HG02973 (cell line): Measurements from ENCODE around the gene PTGES3.
"Not testable (repeated sequence)": the region's sequence is repeated elsewhere in the genome, so short reads cannot be mapped to it uniquely, and the experiment has no call there.

Experiments used
- ATAC-seq: cut with Tn5 transposase; IDR thresholded peaks from one replicate; pipeline ENCODE4 v1.9.1; 2021; ENCODE audit warnings: moderate library complexity; ENCODE audit not compliant: unreplicated experiment

The PTGES3 gene

GRCh38 chr12:56657416-56658379 is 30.4 kb downstream of the PTGES3 start:
- ATAC-seq, result no peak

GRCh38 chr12:56653781-56654180 is 34.3 kb downstream of the PTGES3 start:
- not testable (repeated sequence) for ATAC-seq

GRCh38 chr12:56648023-56648422 is 40.1 kb downstream of the PTGES3 start:
- ATAC-seq, result not testable (repeated sequence)

- peak; percentile 98 for ATAC-seq
Measured at GRCh38 chr12:56645717-56646446, 42.2 kb downstream of the PTGES3 start, which contains the start of gene ATP5F1B. ATP5F1B (minus strand) TSS chr12:56645984; CDS start chr12:56645963, 21 bp downstream.

- ATAC-seq, result no peak
Measured at GRCh38 chr12:56645201-56645716, 42.8 kb downstream of the PTGES3 start.

GRCh38 chr12:56644654-56645053 is 43.4 kb downstream of the PTGES3 start:
- ATAC-seq, result no peak

- ATAC-seq, result no peak
Measured at GRCh38 chr12:56641219-56641618, 46.9 kb downstream of the PTGES3 start.

GRCh38 chr12:56637621-56638020 is 50.5 kb downstream of the PTGES3 start:
- no peak for ATAC-seq

- ATAC-seq, result peak; percentile 46
Measured at GRCh38 chr12:56636675-56637540, 51.2 kb downstream of the PTGES3 start.

GRCh38 chr12:56635806-56636674 is 52.0 kb downstream of the PTGES3 start:
- ATAC-seq, result peak; percentile 37

- ATAC-seq, result peak; percentile 27
Measured at GRCh38 chr12:56634837-56635791, 53.0 kb downstream of the PTGES3 start.

- ATAC-seq, result no peak
Measured at GRCh38 chr12:56634242-56634836, 53.7 kb downstream of the PTGES3 start.

- ATAC-seq, result no peak
Measured at GRCh38 chr12:56633468-56634241, 54.4 kb downstream of the PTGES3 start.

GRCh38 chr12:56632701-56633467 is 55.2 kb downstream of the PTGES3 start:
- ATAC-seq, result no peak

- ATAC-seq, result no peak
Measured at GRCh38 chr12:56631790-56632700, 56.0 kb downstream of the PTGES3 start.
